Esophagus squamous epithelium (tissue), 4 donors: Measurements from ENCODE around the gene TRIM77.
"Not testable (repeated sequence)": the region's sequence is repeated elsewhere in the genome, so short reads cannot be mapped to it uniquely, and the experiment has no call there.

Experiments
- CTCF ChIP-seq, 6 experiments: fragments of 450-650 bp in 4 of 6; fragments of 200-600 bp in 2 of 6; sonication (generic) in 2 of 6; IDR thresholded peaks; one replicate each; pipeline ENCODE4 v1.5.1; 2016 to 2019; ENCODE audit warnings: antibody characterized with exemption in 6 of 6, mild to moderate bottlenecking in 4 of 6, moderate library complexity in 4 of 6
- POLR2A ChIP-seq, 4 donors: fragments of 450-650 bp; IDR thresholded peaks; one replicate each; pipeline ENCODE4 v1.6.1; 2017; ENCODE audit warnings: antibody characterized with exemption in 4 of 4, mild to moderate bottlenecking in 4 of 4, moderate library complexity in 3 of 4

- TF ChIP-seq CTCF, POLR2A (IDR thresholded peaks at IDR 0.05): not testable (repeated sequence)
Measured at GRCh38 chr11:89669993-89670669, 40.0 kb upstream of the TRIM77 start.
